ENCODE results near the gene TSPAN6. TPM values are rescaled to one million over a fixed set of nuclear protein-coding genes. Genes with fewer than 3 reads are reported as not detected.

TSPAN6 gene
- total RNA-seq, 1 donor, result 44.5 TPM

- H3K4me3 ChIP-seq (ENCODE audit: low read depth, low read length), result no peak overlapping the region
- TF ChIP-seq, protein P1, sequence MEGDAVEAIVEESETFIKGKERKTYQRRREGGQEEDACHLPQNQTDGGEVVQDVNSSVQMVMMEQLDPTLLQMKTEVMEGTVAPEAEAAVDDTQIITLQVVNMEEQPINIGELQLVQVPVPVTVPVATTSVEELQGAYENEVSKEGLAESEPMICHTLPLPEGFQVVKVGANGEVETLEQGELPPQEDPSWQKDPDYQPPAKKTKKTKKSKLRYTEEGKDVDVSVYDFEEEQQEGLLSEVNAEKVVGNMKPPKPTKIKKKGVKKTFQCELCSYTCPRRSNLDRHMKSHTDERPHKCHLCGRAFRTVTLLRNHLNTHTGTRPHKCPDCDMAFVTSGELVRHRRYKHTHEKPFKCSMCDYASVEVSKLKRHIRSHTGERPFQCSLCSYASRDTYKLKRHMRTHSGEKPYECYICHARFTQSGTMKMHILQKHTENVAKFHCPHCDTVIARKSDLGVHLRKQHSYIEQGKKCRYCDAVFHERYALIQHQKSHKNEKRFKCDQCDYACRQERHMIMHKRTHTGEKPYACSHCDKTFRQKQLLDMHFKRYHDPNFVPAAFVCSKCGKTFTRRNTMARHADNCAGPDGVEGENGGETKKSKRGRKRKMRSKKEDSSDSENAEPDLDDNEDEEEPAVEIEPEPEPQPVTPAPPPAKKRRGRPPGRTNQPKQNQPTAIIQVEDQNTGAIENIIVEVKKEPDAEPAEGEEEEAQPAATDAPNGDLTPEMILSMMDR (IDR thresholded peaks at IDR 0.05; ENCODE audit: insufficient read depth, low read depth, low read length), result no peak
- DNase-seq (ENCODE audit: low read depth), result peak; percentile 53
These were observed 23.0 kb upstream of the TSPAN6 start for GRCh38 chrX:100659431-100660137.

GRCh38 chrX:100658941-100659381 lies 22.4 kb upstream of the TSPAN6 start:
- peak; percentile 27 for DNase-seq (ENCODE audit: low read depth)
- no peak overlapping the region for H3K4me3 ChIP-seq (ENCODE audit: low read depth, low read length)
- TF ChIP-seq, protein P1 (IDR thresholded peaks at IDR 0.05; ENCODE audit: insufficient read depth, low read depth, low read length), result no peak

GRCh38 chrX:100654261-100654660 lies 17.7 kb upstream of the TSPAN6 start:
- no peak overlapping the region for H3K4me3 ChIP-seq (ENCODE audit: low read depth, low read length)
- DNase-seq (ENCODE audit: low read depth), result peak; percentile 64
- TF ChIP-seq, protein P1 (IDR thresholded peaks at IDR 0.05; ENCODE audit: insufficient read depth, low read depth, low read length), result no peak

DNA sequence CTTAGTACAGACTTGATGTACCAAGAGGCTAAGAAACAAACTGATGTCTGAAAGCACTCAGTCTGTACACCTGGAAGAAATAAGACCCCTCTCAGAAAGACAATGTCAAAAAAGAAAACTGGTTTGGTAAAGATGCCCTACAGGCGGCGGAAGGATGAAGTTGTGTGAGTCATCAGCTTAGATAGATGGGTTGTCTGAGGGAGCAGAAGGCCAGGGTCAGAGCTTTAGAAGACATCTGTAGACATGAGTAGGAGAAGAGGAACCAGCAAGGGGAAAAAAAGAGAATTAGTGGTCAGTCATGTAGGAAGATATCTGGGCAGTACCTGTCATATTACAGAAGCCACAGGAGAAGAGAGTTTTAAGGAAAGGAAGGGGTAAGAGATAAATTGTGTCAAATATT lies 15.7 kb upstream of the TSPAN6 start:
- TF ChIP-seq, protein P1 (IDR thresholded peaks at IDR 0.05; ENCODE audit: insufficient read depth, low read depth, low read length), result no peak
- no peak for DNase-seq (ENCODE audit: low read depth)
- no peak overlapping the region for H3K4me3 ChIP-seq (ENCODE audit: low read depth, low read length)

DNA sequence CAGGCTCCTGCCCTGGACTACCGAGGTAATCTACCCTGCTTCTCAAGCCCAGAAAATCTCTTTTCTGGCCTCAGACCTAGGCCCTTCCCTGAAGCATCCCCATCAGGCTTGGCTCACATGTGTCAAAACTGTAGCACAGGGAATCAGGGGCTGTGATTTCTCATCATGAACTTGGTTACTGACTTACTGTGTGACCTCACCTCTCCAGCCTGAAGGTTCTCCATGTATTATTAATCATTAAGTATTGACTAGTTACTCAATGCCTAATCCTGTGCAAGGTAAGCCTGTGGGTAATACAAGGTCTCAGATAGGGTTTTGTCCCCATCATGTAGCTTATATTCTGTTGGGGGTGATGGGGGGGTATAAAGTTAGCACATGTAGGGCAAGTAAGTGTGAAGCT lies 14.2 kb upstream of the TSPAN6 start:
- TF ChIP-seq, protein P1 (IDR thresholded peaks at IDR 0.05; ENCODE audit: insufficient read depth, low read depth, low read length), result no peak
- no peak overlapping the region for H3K4me3 ChIP-seq (ENCODE audit: low read depth, low read length)
- DNase-seq (ENCODE audit: low read depth), result no peak

- TF ChIP-seq, protein P1 (IDR thresholded peaks at IDR 0.05; ENCODE audit: insufficient read depth, low read depth, low read length), result peak; percentile 15
- peak; percentile 96 for DNase-seq (ENCODE audit: low read depth)
- peak overlapping the region; percentile 1 for H3K4me3 ChIP-seq (ENCODE audit: low read depth, low read length)
These were observed 13.1 kb upstream of the TSPAN6 start for GRCh38 chrX:100649550-100650356.

All from fibroblast of villous mesenchyme (primary cell).